Measurements from ENCODE around the gene TUT1. TPM values are rescaled to one million over a fixed set of nuclear protein-coding genes. Genes with fewer than 3 reads are reported as not detected.

The TUT1 gene
- total and polyA plus RNA-seq, 4 donors = 5.6 to 15.8 (median 13.7) TPM

DNA sequence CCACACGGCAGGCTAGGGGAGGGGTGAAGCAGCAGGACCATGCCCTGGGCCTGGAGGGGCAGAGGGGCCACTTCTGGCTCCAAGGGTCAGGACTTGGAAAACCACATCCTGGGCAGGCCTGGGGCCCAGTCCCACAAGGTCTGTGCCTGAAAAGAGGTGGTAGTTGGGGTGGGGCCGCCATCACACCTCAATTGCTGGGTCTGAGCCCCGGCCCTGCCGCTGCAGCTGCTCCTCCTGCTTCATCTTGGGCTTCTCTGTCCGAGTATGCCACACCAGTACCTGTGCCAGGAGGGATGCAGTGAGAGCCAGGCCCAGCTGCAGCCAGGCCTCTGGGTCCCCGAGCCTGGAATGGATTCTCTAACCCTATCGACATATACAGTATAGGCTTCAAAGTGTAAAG, 24.2 kb upstream of the TUT1 start (continued):
- TF ChIP-seq, protein P1, sequence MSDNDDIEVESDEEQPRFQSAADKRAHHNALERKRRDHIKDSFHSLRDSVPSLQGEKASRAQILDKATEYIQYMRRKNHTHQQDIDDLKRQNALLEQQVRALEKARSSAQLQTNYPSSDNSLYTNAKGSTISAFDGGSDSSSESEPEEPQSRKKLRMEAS (IDR thresholded peaks at IDR 0.05) = no peak
- TF ChIP-seq JUND (IDR thresholded peaks at IDR 0.05) = no peak

DNA sequence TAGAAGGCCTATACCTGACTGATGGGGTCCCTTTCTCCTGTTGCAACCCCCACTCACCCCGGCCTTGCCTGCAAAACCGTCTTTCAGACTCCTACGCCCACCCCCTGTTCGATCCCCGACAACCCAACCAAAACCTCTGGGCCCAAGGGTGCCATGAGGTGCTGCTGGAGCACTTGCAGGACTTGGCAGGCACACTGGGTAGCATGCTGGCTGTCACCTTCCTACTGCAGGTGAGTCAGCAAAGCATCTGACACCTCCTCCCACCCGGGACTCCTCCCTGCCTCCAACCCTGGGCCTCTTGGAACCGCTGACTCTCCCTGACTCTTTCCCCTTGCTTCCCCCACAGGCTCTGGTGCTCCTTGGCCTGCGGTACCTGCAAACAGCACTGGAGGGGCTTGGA, 23.0 kb upstream of the TUT1 start:
- no peak for DNase-seq (ENCODE audit: low spot score)
- WGBS = 89% methylated on average over 8 of the region's 8 CpGs
- Histone ChIP-seq H3K36me3 (ENCODE audit: control insufficient read depth in 4 of 4, insufficient read depth in 3 of 4, low read depth in 1 of 4, low read length in 3 of 4) (peaks cover 0 to 17% (median 2%) of the 10 kb centered on the region in 4 donors), H3K9ac (ENCODE audit: low read depth in 1 of 2, low read length in 2 of 2) (no peak overlapping the region), H3K4me3 (ENCODE audit: low read depth in 1 of 3, low read length in 3 of 3) (no peak overlapping the region), H3K4me1 (ENCODE audit: control insufficient read depth in 4 of 4, insufficient read depth in 4 of 4, low read length in 3 of 4) (peaks cover 7 to 29% (median 17%) of the 10 kb centered on the region in 4 donors), H3K27me3 (ENCODE audit: control insufficient read depth in 4 of 4, insufficient read depth in 4 of 4, low read length in 3 of 4) (no peaks in the 10 kb centered on the region), H3K27ac (ENCODE audit: low read depth in 1 of 2, low read length in 2 of 2) (peak overlapping the region; percentile 76 to 88), H3K9me3 (ENCODE audit: control insufficient read depth in 4 of 4, low read length in 3 of 4) (no peaks in the 10 kb centered on the region)
- TF ChIP-seq FOXA2 (IDR thresholded peaks at IDR 0.05) = no peak
- TF ChIP-seq EGR1 (IDR thresholded peaks at IDR 0.05; ENCODE audit: low read depth in 2 of 2) = no peak
- TF ChIP-seq JUND (IDR thresholded peaks at IDR 0.05) = no peak
- no peak for TF ChIP-seq YY1 (IDR thresholded peaks at IDR 0.05)

DNA sequence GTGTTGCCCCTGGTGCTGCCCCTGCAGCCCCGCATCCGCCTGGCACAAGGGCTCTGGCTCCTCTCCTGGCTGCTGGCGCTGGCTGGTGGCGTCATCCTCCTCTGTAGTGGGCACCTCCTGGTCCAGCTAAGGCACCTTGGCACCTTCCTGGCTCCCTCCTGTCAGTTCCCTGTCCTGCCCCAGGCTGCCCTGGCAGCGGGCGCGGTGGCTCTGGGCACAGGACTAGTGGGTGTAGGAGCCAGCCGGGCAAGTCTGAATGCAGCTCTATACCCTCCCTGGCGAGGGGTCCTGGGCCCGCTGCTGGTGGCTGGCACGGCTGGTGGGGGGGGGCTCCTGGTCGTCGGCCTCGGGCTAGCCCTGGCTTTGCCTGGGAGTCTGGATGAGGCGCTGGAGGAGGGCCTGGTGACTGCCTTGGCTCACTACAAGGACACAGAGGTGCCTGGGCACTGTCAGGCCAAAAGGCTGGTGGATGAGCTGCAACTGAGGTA, 22.0 kb upstream of the TUT1 start:
- peaks cover 7 to 30% (median 18%) of the 10 kb centered on the region in 4 donors for H3K4me1 ChIP-seq (ENCODE audit: control insufficient read depth in 4 of 4, insufficient read depth in 4 of 4, low read length in 3 of 4)
- H3K27ac ChIP-seq (ENCODE audit: low read depth in 1 of 2, low read length in 2 of 2) = peak overlapping the region; percentile 73 to 88
- WGBS = 54% methylated on average over 15 of the region's 15 CpGs
- H3K36me3 ChIP-seq (ENCODE audit: control insufficient read depth in 4 of 4, insufficient read depth in 3 of 4, low read depth in 1 of 4, low read length in 3 of 4) = peaks cover 0 to 21% (median 2%) of the 10 kb centered on the region in 4 donors
- DNase-seq (ENCODE audit: low spot score) = no peak
- no peaks in the 10 kb centered on the region for H3K27me3 ChIP-seq (ENCODE audit: control insufficient read depth in 4 of 4, insufficient read depth in 4 of 4, low read length in 3 of 4)
- H3K9ac ChIP-seq (ENCODE audit: low read depth in 1 of 2, low read length in 2 of 2) = no peak overlapping the region
- TF ChIP-seq NR2F2 (IDR thresholded peaks at IDR 0.05) (no peak), JUND (IDR thresholded peaks at IDR 0.05) (no peak), EGR1 (IDR thresholded peaks at IDR 0.05; ENCODE audit: low read depth in 2 of 2) (no peak), SP1 (IDR thresholded peaks at IDR 0.05) (no peak), GABPA (IDR thresholded peaks at IDR 0.05 in 1 of 2, conservative IDR thresholded peaks at IDR 0.05 in 1 of 2) (no peak)
- H3K4me3 ChIP-seq (ENCODE audit: low read depth in 1 of 3, low read length in 3 of 3) = no peak overlapping the region
- H3K9me3 ChIP-seq (ENCODE audit: control insufficient read depth in 4 of 4, low read length in 3 of 4) = no peaks in the 10 kb centered on the region

DNA sequence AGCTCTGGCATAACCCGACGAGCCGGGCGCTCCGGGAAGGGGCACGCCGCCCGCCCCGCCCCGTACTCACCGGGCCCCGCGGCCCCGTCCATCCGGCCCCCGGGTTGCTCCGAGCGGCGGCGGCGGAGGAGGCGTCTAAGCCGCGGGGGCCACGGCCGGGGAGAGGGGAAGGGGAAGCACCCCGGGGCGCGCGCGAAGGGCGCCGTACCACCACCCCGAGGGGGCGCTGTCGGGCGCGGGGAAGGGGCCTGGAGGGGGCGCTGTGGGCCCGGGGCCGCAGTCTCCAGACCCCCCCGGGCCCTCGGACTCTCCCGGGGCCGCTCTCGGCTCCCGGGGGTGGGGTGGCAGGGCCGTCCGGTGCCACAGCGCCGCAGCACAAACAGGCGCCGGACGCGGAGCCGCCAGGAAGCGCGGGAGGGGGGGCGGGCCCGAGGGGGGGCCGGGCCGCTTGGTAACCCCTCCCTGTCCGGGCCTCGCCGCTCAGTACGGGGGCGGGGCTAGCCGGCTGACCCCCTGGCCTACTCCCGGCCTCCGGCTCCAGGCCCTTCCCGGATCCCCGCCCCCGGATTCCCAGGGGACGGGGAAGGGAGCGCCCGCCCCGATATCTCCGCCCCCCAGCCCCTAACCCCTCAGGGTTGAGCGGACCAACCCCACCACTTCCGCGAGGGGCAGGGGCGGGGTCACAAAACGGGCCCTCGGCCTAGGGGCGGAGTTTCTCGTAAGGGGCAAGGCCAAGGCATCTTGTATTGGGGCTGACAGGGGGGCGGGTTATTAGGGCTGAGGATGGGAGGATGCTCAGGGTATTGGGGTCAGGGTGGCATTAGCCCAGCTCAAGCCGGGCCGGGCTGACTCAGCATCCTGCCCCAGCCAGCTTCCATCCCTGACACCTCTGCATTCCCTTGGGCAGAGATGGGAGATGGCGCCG, 21.3 kb upstream of the TUT1 start, which contains the start of the genes EML3 and ROM1:
TSS of gene EML3 (minus strand) at position 410 of the 925 bp plus-strand sequence. CDS start at position 92, 318 bp downstream.
TSS of gene ROM1 (plus strand) at position 892 of the 925 bp plus-strand sequence. CDS start at position 917, 25 bp downstream.
- peaks cover 7 to 34% (median 20%) of the 10 kb centered on the region in 4 donors for H3K4me1 ChIP-seq (ENCODE audit: control insufficient read depth in 4 of 4, insufficient read depth in 4 of 4, low read length in 3 of 4)
- H3K9ac ChIP-seq (ENCODE audit: low read depth in 1 of 2, low read length in 2 of 2) = peak within 1 kb of the TSS; percentile 21 to 48
- H3K4me3 ChIP-seq (ENCODE audit: low read depth in 1 of 3, low read length in 3 of 3) = peak within 1 kb of the TSS; percentile 64 to 83 (median 76)
- DNase-seq (ENCODE audit: low spot score) = peak; percentile 84
- H3K27ac ChIP-seq (ENCODE audit: low read depth in 1 of 2, low read length in 2 of 2) = peak within 1 kb of the TSS; percentile 76 to 88
- TF ChIP-seq, protein P2, sequence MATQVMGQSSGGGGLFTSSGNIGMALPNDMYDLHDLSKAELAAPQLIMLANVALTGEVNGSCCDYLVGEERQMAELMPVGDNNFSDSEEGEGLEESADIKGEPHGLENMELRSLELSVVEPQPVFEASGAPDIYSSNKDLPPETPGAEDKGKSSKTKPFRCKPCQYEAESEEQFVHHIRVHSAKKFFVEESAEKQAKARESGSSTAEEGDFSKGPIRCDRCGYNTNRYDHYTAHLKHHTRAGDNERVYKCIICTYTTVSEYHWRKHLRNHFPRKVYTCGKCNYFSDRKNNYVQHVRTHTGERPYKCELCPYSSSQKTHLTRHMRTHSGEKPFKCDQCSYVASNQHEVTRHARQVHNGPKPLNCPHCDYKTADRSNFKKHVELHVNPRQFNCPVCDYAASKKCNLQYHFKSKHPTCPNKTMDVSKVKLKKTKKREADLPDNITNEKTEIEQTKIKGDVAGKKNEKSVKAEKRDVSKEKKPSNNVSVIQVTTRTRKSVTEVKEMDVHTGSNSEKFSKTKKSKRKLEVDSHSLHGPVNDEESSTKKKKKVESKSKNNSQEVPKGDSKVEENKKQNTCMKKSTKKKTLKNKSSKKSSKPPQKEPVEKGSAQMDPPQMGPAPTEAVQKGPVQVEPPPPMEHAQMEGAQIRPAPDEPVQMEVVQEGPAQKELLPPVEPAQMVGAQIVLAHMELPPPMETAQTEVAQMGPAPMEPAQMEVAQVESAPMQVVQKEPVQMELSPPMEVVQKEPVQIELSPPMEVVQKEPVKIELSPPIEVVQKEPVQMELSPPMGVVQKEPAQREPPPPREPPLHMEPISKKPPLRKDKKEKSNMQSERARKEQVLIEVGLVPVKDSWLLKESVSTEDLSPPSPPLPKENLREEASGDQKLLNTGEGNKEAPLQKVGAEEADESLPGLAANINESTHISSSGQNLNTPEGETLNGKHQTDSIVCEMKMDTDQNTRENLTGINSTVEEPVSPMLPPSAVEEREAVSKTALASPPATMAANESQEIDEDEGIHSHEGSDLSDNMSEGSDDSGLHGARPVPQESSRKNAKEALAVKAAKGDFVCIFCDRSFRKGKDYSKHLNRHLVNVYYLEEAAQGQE (IDR thresholded peaks at IDR 0.05) = no peak
- TF ChIP-seq NR2F2 (IDR thresholded peaks at IDR 0.05) (peak; percentile 71), GABPA (IDR thresholded peaks at IDR 0.05 in 1 of 2, conservative IDR thresholded peaks at IDR 0.05 in 1 of 2) (peak in 1 of 2 donors; percentile 54), SP1 (IDR thresholded peaks at IDR 0.05) (peak; percentile 10), EGR1 (IDR thresholded peaks at IDR 0.05; ENCODE audit: low read depth in 2 of 2) (peak; percentile 75 to 85), RAD21 (IDR thresholded peaks at IDR 0.05) (peak in 1 of 2 donors; percentile 5), HNF4G (IDR thresholded peaks at IDR 0.05) (no peak), YY1 (IDR thresholded peaks at IDR 0.05) (no peak), HNF4A (conservative IDR thresholded peaks at IDR 0.05) (peak in 1 of 2 donors; percentile 6), TAF1 (conservative IDR thresholded peaks at IDR 0.05) (no peak)
- TF ChIP-seq, protein P3, sequence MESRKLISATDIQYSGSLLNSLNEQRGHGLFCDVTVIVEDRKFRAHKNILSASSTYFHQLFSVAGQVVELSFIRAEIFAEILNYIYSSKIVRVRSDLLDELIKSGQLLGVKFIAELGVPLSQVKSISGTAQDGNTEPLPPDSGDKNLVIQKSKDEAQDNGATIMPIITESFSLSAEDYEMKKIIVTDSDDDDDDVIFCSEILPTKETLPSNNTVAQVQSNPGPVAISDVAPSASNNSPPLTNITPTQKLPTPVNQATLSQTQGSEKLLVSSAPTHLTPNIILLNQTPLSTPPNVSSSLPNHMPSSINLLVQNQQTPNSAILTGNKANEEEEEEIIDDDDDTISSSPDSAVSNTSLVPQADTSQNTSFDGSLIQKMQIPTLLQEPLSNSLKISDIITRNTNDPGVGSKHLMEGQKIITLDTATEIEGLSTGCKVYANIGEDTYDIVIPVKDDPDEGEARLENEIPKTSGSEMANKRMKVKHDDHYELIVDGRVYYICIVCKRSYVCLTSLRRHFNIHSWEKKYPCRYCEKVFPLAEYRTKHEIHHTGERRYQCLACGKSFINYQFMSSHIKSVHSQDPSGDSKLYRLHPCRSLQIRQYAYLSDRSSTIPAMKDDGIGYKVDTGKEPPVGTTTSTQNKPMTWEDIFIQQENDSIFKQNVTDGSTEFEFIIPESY (IDR thresholded peaks at IDR 0.05) = no peak
- TF ChIP-seq, protein P1 (IDR thresholded peaks at IDR 0.05) = no peak
- TF ChIP-seq, protein P4, sequence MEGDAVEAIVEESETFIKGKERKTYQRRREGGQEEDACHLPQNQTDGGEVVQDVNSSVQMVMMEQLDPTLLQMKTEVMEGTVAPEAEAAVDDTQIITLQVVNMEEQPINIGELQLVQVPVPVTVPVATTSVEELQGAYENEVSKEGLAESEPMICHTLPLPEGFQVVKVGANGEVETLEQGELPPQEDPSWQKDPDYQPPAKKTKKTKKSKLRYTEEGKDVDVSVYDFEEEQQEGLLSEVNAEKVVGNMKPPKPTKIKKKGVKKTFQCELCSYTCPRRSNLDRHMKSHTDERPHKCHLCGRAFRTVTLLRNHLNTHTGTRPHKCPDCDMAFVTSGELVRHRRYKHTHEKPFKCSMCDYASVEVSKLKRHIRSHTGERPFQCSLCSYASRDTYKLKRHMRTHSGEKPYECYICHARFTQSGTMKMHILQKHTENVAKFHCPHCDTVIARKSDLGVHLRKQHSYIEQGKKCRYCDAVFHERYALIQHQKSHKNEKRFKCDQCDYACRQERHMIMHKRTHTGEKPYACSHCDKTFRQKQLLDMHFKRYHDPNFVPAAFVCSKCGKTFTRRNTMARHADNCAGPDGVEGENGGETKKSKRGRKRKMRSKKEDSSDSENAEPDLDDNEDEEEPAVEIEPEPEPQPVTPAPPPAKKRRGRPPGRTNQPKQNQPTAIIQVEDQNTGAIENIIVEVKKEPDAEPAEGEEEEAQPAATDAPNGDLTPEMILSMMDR (IDR thresholded peaks at IDR 0.05; ENCODE audit: low read depth, low read length, missing input control) = peak; percentile 77
- WGBS = 3% methylated on average over 91 of the region's 91 CpGs
- H3K27me3 ChIP-seq (ENCODE audit: control insufficient read depth in 4 of 4, insufficient read depth in 4 of 4, low read length in 3 of 4) = no peaks in the 10 kb centered on the region
- no peaks in the 10 kb centered on the region for H3K9me3 ChIP-seq (ENCODE audit: control insufficient read depth in 4 of 4, low read length in 3 of 4)
- peaks cover 0 to 24% (median 2%) of the 10 kb centered on the region in 4 donors for H3K36me3 ChIP-seq (ENCODE audit: control insufficient read depth in 4 of 4, insufficient read depth in 3 of 4, low read depth in 1 of 4, low read length in 3 of 4)

Measured in liver (tissue), 9 donors.